ENCODE data around the gene PDE9A.

DNA sequence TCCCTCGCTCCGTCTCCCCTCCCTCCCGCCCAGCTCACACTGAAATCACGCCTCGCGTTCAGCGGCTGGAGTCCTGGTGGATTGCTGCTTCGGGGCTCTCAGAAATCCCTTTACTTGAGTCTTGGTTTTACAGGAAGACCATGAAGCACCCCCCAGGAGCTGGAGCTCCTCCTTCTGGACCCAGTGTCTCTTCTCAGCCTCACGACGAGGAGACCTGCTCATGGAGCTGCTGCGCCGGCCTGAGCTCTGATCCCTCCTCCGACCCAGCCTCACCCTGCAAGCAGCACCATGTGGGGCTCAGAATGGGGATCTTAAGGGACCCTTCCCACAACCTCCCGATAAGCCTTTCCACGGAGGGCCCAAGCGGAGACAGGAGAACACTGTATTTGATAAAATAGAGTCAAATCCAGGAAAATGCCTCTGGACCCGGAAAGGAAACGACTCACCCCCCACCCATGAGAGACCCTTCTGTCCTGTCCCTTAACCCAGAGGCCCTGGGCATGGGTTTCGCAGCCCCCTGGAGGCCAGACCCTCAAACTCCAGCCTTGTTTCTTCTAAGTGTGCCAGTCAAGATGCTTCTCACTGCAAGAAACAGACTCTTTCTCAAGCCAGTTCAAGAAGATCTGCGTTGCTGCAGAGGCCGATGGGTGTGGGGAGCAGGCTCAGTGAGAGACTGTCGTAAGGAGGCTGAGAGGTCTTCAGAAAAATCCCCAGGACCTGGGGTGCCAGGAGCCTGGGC, 26.1 kb downstream of the PDE9A start:
- TF ChIP-seq, protein P1, sequence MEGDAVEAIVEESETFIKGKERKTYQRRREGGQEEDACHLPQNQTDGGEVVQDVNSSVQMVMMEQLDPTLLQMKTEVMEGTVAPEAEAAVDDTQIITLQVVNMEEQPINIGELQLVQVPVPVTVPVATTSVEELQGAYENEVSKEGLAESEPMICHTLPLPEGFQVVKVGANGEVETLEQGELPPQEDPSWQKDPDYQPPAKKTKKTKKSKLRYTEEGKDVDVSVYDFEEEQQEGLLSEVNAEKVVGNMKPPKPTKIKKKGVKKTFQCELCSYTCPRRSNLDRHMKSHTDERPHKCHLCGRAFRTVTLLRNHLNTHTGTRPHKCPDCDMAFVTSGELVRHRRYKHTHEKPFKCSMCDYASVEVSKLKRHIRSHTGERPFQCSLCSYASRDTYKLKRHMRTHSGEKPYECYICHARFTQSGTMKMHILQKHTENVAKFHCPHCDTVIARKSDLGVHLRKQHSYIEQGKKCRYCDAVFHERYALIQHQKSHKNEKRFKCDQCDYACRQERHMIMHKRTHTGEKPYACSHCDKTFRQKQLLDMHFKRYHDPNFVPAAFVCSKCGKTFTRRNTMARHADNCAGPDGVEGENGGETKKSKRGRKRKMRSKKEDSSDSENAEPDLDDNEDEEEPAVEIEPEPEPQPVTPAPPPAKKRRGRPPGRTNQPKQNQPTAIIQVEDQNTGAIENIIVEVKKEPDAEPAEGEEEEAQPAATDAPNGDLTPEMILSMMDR (conservative IDR thresholded peaks at IDR 0.05), result no peak
- no peak for TF ChIP-seq EZH2 (IDR thresholded peaks at IDR 0.05; ENCODE audit: low read depth)
